Measurements from ENCODE around the gene B3GNT3.
"Not testable (repeated sequence)": the region's sequence is repeated elsewhere in the genome, so short reads cannot be mapped to it uniquely, and the experiment has no call there.

Gene B3GNT3

DNA sequence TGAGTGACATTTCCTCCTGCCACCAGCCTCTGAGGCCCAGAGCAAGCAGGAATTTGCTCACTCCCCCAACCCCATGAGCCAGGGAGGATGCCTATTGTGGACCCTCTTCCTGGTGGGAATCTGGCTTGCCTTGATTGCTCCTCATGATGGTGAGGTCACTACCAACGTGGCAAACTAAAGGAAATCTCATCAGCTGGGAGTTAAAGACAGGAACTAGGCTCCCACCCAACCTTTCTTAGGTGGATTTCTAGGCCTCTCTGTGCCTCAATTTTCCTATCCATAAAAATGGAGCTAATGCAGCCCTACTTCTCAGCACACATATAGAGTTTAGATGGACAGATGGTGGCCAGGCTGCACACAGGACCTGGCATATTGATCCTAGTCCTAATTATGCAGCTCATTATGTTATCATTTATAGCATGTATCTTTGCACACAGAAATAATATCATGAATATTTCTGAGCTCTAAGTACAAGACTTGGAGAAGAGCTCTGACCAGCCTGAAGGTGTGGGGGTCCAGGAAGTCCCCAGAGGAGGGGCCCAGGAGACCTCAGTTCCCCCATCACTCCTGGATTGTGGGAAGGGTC is 2.0 kb downstream of the B3GNT3 start:
- Histone ChIP-seq H3K4me1 (peaks cover 9 to 36% (median 12%) of the 10 kb centered on the region in 10 experiments), H3K36me3 (no peaks in the 10 kb centered on the region), H3K27ac (no peak overlapping the region), H3K9ac (no peak overlapping the region), H3K4me3 (no peak overlapping the region), H3K9me3 (replicated peaks in 1 of 11) (no peaks in the 10 kb centered on the region), H4K20me1 (no peaks in the 10 kb centered on the region), H3K4me2 (peak overlapping the region in 4 of 11 experiments; percentile 15 to 55 (median 50); a peak in 7 of 22 replicates), H3K27me3 (peaks cover 30 to 42% (median 35%) of the 10 kb centered on the region in 11 experiments)
- TF ChIP-seq Cebpa-rat (IDR thresholded peaks at IDR 0.05), result no peak

GRCh38 chr19:17797424-17798201 is 2.7 kb downstream of the B3GNT3 start:
- peak overlapping the region in 1 of 11 experiments; percentile 21; a peak in 2 of 22 replicates for H3K9ac ChIP-seq
- H3K9me3 ChIP-seq (replicated peaks in 1 of 11), result no peaks in the 10 kb centered on the region
- no peak for TF ChIP-seq Cebpa-rat (IDR thresholded peaks at IDR 0.05)
- no peaks in the 10 kb centered on the region for H4K20me1 ChIP-seq
- H3K27ac ChIP-seq, result no peak overlapping the region
- H3K4me2 ChIP-seq, result peak overlapping the region in 4 of 11 experiments; percentile 15 to 55 (median 50); a peak in 7 of 22 replicates
- peaks cover 6 to 43% (median 12%) of the 10 kb centered on the region in 10 experiments; a peak in 16 of 20 replicates for H3K4me1 ChIP-seq
- no peak overlapping the region for H3K4me3 ChIP-seq
- H3K36me3 ChIP-seq, result no peaks in the 10 kb centered on the region
- H3K27me3 ChIP-seq, result peaks cover 30 to 42% (median 35%) of the 10 kb centered on the region in 11 experiments

DNA sequence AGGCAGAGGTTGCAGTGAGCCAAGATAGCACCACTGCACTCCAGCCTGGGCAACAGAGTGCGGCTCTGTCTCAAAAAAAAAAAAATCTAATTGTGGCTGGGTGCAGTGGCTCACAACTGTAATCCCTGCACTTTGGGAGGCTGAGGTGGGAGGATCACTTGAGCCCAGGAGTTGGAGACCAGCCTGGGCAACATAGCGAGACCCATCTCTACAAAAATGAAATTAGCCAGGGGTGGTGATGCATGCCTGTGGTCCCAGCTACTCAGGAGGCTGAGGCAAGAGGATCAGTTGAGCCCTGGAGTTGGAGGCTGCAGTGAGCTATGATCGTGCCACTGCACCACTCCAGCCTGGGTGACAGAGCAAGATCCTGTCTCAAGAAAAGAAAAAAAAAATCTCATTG is 3.7 kb downstream of the B3GNT3 start:
- H3K27ac ChIP-seq; H4K20me1 ChIP-seq; H3K4me2 ChIP-seq; H3K9me3 ChIP-seq (replicated peaks in 1 of 11); H3K4me3 ChIP-seq; H3K9ac ChIP-seq; H3K36me3 ChIP-seq: not testable (repeated sequence)
- H3K27me3 ChIP-seq, result peaks cover 27 to 38% (median 31%) of the 10 kb centered on the region in 11 experiments
- peaks cover 11 to 52% (median 21%) of the 10 kb centered on the region in 10 experiments for H3K4me1 ChIP-seq

DNA sequence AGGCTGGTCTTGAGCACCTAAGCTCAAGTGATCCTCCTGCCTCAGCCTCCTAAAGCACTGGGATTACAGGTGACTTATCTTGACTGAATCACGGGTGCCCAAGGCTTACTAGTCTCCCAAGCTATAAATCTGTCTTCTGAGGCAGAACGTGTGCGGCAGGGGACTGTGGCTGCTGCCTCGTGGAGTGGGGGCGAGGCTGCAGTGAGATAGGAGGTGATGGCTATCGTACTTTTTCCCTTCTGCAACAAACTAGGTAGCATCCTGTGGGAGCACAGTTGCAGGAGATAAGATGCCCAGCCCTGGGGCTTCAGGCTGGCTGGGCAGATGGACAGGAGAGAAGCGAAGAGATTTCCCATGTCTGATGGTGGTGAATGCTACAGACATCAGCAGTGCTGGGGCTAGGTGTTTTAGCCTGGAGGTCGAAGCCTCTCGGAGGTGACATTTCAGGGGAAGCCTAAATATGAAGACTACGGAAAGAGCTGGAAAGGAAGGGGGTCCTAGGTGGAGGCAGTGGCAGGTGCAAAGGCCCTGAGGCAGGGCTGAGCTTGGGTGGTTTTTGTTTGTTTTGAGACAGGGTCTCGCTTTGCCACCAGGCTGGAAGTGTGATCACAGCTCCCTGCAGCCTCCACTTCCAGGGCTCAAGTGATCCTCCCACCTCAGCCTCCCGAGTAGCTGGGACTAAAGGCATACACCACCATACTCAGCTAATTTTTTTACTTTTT is 7.4 kb downstream of the B3GNT3 start:
- Histone ChIP-seq H3K9me3 (replicated peaks in 1 of 11) (no peaks in the 10 kb centered on the region), H3K4me3 (no peak overlapping the region), H3K27ac (peak overlapping the region in 7 of 11 experiments; percentile 9 to 85 (median 68); a peak in 15 of 22 replicates), H4K20me1 (no peaks in the 10 kb centered on the region), H3K27me3 (peaks cover 0 to 2% (median 0%) of the 10 kb centered on the region in 11 experiments; a peak in 4 of 22 replicates), H3K4me1 (peaks cover 10 to 40% (median 23%) of the 10 kb centered on the region in 10 experiments), H3K4me2 (peak overlapping the region in 8 of 11 experiments; percentile 38 to 85 (median 64); a peak in 13 of 22 replicates), H3K9ac (peak overlapping the region in 3 of 11 experiments; percentile 34 to 58 (median 52); a peak in 4 of 22 replicates), H3K36me3 (no peaks in the 10 kb centered on the region)
- TF ChIP-seq Cebpa-rat (IDR thresholded peaks at IDR 0.05), result no peak

DNA sequence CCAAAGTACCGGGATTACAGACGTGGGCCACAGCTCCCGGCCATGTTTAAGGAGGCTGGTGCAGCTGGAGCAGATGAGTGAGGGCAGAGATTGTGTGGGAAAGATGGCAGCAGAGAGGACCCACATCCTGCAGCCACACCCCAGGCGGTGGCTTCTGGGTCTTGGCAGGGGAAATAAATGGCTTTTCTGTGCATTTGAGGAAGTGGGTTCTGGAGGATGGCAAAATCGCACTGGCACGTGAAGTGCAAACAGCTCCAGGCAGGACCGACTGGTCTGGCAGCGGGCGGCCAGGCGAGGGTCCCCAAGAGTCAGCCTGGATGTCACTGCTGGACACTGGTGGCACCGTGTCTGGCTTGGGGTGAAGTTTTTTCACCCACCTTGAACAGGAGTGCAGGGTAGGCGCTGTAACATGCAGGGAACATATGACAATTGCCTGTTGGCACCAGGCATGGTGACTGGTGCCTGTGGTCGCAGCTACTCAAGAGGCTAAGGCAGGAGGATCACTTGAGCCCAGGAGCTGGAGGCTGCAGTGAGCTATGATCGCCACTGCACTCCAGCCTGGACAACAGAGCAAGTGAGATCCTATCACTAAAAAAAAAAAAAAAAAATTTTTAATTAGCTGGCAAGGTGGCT is 8.4 kb downstream of the B3GNT3 start:
- H3K27me3 ChIP-seq, result peaks cover 5 to 12% (median 9%) of the 10 kb centered on the region in 11 experiments; a peak in 18 of 22 replicates
- peak overlapping the region in 6 of 11 experiments; percentile 21 to 58 (median 40); a peak in 10 of 22 replicates for H3K9ac ChIP-seq
- H4K20me1 ChIP-seq, result no peaks in the 10 kb centered on the region
- no peaks in the 10 kb centered on the region for H3K36me3 ChIP-seq
- H3K27ac ChIP-seq, result peak overlapping the region in 8 of 11 experiments; percentile 9 to 85 (median 68); a peak in 17 of 22 replicates
- peaks cover 10 to 32% (median 22%) of the 10 kb centered on the region in 10 experiments for H3K4me1 ChIP-seq
- H3K4me2 ChIP-seq, result peak overlapping the region; percentile 23 to 85 (median 60)
- H3K9me3 ChIP-seq (replicated peaks in 1 of 11), result no peaks in the 10 kb centered on the region
- no peak overlapping the region for H3K4me3 ChIP-seq
- TF ChIP-seq Cebpa-rat (IDR thresholded peaks at IDR 0.05), result no peak

- Histone ChIP-seq H3K9ac (no peak overlapping the region), H3K27ac (no peak overlapping the region), H3K9me3 (replicated peaks in 1 of 11) (no peaks in the 10 kb centered on the region), H3K4me3 (no peak overlapping the region), H3K4me1 (peaks cover 10 to 32% (median 22%) of the 10 kb centered on the region in 10 experiments), H3K27me3 (peaks cover 7 to 20% (median 11%) of the 10 kb centered on the region in 11 experiments; a peak in 18 of 22 replicates), H4K20me1 (no peaks in the 10 kb centered on the region), H3K4me2 (no peak overlapping the region), H3K36me3 (no peaks in the 10 kb centered on the region)
- no peak for TF ChIP-seq Cebpa-rat (IDR thresholded peaks at IDR 0.05)
Measured at GRCh38 chr19:17805427-17805826, 10.5 kb downstream of the B3GNT3 start.

DNA sequence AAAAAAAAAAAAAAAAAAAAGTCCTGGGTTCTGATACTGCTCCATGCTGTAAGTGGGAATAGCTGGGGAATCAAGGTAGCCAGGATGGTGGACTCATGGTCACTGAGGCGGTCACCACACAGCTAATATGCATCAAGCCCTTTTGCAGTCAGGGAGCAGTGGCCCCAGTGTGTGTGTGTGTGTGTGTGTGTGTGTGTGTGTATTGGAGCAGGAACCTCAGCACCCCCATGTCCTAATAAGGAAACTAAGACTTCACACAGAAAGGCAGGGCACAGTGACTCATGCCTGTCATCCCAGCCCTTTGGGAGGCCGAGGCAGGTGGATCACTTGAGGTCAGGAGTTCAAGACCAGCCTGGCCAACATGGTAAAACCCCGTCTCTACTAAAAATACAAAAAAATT is 12.0 kb downstream of the B3GNT3 start:
- no peak for TF ChIP-seq Cebpa-rat (IDR thresholded peaks at IDR 0.05)
- Histone ChIP-seq H3K4me2 (no peak overlapping the region), H3K4me3 (no peak overlapping the region), H4K20me1 (no peaks in the 10 kb centered on the region), H3K4me1 (peaks cover 10 to 28% (median 22%) of the 10 kb centered on the region in 10 experiments), H3K9ac (no peak overlapping the region), H3K27ac (no peak overlapping the region), H3K27me3 (peaks cover 7 to 20% (median 11%) of the 10 kb centered on the region in 11 experiments; a peak in 18 of 22 replicates), H3K9me3 (replicated peaks in 1 of 11) (no peaks in the 10 kb centered on the region), H3K36me3 (no peaks in the 10 kb centered on the region)

DNA sequence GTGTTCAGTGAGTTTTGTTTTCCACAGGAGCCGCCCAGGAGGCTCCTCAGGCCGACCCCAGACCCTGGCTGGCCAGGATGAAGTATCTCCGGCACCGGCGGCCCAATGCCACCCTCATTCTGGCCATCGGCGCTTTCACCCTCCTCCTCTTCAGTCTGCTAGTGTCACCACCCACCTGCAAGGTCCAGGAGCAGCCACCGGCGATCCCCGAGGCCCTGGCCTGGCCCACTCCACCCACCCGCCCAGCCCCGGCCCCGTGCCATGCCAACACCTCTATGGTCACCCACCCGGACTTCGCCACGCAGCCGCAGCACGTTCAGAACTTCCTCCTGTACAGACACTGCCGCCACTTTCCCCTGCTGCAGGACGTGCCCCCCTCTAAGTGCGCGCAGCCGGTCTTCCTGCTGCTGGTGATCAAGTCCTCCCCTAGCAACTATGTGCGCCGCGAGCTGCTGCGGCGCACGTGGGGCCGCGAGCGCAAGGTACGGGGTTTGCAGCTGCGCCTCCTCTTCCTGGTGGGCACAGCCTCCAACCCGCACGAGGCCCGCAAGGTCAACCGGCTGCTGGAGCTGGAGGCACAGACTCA is 12.9 kb downstream of the B3GNT3 start:
- Histone ChIP-seq H4K20me1 (no peaks in the 10 kb centered on the region), H3K4me3 (no peak overlapping the region), H3K4me2 (no peak overlapping the region), H3K9ac (no peak overlapping the region), H3K27ac (no peak overlapping the region), H3K9me3 (replicated peaks in 1 of 11) (no peaks in the 10 kb centered on the region), H3K27me3 (peaks cover 7 to 20% (median 11%) of the 10 kb centered on the region in 11 experiments; a peak in 18 of 22 replicates), H3K36me3 (no peaks in the 10 kb centered on the region), H3K4me1 (peaks cover 10 to 19% (median 16%) of the 10 kb centered on the region in 10 experiments)
- TF ChIP-seq Cebpa-rat (IDR thresholded peaks at IDR 0.05), result no peak
